Measurements from ENCODE around the gene DGCR6.
"Not testable (repeated sequence)": the region's sequence is repeated elsewhere in the genome, so short reads cannot be mapped to it uniquely, and the experiment has no call there.

The DGCR6 gene

GRCh38 chr22:18905540-18906409 is at the start of gene DGCR6:
TSS of gene DGCR6 (plus strand) at chr22:18906320. CDS start at chr22:18906375, 55 bp downstream.
- no peak for DNase-seq (ENCODE audit: low read depth in 2 of 2)

DNA sequence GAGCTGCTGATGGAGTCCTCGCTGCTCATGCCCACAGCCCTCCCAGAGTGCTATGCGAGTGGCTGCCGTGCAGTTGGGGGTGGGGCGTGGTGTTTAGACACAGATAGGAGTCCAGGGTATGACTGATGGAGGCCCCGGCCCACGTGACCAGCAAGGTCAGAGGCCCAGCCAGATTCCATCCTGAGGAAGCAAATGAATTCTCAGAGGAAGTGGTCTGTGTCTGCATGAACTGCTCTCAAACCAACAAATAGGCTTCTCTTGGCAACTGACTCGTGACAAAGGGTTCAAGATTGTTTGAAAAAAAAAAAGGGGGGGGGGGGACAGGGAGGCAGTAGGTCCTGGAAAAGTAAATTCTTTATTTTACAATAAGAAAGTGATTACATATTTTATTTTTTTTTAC is 46.8 kb upstream of the DGCR6 start:
- DNase-seq (ENCODE audit: low read depth in 2 of 2) = not testable (repeated sequence)

DNA sequence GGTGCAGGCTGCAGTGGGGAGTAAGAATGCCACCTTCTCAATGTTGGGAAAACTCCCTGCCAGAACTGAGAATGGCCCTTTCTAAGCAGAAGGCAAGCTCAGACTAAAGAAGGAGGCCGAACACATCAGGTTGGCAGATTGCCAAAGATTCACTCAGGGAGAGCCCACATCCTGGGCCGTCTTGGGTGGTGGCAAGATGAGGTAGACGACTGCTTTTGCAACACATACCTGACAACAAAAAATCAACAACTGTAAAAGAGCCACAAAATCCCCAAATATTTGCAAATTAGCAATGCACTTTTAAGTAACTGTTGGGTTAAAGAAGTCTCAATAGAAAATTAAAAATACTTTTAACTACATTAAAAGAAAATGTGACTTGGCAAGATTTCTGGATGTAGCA is 24.9 kb upstream of the DGCR6 start:
- peak; percentile 19 to 53 for DNase-seq (ENCODE audit: low read depth in 2 of 2)

DNA sequence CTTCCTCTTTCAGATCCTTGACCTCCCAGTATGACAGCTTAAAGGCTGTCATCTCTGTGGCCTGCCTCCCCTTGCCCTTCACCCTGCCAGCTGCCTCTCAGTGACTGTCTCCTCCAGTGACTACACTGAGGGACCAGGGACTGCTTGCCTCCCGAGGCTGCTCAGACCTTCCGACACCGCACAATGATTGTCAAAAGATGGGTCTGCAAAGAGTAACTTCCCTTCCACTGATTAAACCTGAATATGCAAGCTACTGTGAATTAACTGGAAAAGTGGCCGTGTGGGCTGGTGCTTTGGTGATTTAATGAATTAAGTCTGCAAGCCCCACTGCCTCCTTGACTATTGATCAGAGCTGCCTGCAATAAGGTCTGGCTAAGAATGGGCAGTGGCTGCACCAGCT is 21.7 kb upstream of the DGCR6 start:
- DNase-seq (ENCODE audit: low read depth in 2 of 2) = not testable (repeated sequence)

- DNase-seq (ENCODE audit: low read depth in 2 of 2) = no peak
Measured at GRCh38 chr22:18888115-18888514, 18.0 kb upstream of the DGCR6 start.

DNA sequence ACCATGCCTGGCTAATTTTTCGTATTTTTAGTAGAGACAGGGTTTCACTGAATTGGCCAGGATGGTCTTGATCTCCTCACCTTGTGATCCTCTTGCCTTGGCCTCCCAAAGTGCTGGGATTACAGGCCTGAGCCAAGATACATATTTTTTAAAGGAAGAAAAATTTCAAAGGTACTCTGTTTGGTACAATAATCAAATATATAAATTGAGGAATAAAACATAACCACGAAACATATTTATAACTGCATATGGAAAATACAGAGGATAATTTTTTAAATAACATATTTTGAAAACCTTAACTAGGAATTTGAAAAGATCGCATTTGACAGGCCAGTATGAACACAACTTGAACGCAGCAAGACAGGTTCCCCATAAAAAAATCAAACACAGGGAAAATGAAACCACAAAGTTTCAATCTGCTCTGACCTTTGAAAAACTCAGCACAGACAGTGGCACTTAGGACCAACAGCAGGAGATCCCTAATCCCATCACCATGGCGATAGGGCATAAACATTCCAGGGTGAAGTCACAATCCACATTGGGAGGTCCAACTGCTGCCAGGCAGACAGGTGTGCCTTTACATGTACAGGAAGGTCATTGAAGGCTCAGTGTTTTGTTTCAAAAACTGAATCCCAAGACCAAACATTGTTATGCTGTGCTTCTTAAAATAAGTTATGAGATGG is 15.5 kb upstream of the DGCR6 start:
- DNase-seq (ENCODE audit: low read depth in 2 of 2) = not testable (repeated sequence)

- not testable (repeated sequence) for DNase-seq (ENCODE audit: low read depth in 2 of 2)
Measured at GRCh38 chr22:18893775-18894174, 12.3 kb upstream of the DGCR6 start.

GRCh38 chr22:18896037-18896657 is 10.0 kb upstream of the DGCR6 start:
- DNase-seq (ENCODE audit: low read depth in 2 of 2) = not testable (repeated sequence)

DNA sequence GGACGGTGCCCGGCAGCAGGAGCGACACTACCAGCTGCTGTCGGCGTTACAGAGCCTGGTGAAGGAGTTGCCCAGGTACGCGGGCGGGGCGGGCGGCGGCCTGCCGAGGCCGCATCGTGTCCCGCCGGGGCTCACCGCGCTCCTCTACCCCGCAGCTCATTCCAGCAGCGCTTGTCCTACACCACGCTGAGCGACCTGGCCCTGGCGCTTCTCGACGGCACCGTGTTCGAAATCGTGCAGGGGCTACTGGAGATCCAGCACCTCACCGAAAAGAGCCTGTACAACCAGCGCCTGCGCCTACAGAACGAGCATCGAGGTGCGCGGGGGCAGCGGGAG is 258 bp downstream of the DGCR6 start:
- not testable (repeated sequence) for DNase-seq (ENCODE audit: low read depth in 2 of 2)

GRCh38 chr22:18906896-18907295 is 776 bp downstream of the DGCR6 start:
- DNase-seq (ENCODE audit: low read depth in 2 of 2) = no peak

DNA sequence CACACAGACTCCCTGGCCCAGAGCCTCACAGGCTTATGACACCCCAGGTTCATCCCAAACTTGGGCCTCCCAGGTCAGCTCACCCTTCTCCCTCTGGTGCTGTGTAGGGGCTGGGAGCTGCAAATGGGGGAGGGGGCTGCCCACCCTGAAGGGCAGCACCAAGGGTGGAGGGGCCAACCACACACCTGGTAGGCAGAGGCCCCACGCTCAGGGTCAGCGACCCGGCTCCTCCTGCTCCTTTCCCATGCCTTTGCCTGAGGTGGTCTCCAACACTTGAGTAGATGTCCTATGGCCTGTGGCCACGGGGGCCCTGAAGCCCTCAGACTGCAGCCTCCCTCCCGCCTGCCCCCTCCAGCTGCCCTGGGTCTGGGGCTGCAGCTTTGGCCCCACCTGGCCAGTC is 3.4 kb downstream of the DGCR6 start:
- no peak for DNase-seq (ENCODE audit: low read depth in 2 of 2)

DNA sequence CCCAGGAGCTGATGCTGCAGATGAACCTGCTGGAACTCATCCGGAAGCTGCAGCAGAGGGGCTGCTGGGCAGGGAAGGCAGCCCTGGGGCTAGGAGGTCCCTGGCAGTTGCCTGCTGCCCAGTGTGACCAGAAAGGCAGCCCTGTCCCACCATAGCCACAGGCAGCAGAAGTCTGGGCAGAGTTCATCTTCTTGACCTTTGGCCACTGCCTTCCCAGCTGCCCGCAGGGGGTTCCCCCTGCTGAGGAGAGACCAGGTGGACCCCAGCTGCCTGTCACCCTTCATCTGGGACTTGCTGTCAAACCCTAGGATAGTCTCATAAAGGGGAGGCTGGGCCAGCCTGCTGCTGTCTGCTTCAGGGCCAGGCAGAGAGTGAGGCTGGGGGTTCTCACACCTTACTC is 5.4 kb downstream of the DGCR6 start:
- DNase-seq (ENCODE audit: low read depth in 2 of 2) = not testable (repeated sequence)

DNA sequence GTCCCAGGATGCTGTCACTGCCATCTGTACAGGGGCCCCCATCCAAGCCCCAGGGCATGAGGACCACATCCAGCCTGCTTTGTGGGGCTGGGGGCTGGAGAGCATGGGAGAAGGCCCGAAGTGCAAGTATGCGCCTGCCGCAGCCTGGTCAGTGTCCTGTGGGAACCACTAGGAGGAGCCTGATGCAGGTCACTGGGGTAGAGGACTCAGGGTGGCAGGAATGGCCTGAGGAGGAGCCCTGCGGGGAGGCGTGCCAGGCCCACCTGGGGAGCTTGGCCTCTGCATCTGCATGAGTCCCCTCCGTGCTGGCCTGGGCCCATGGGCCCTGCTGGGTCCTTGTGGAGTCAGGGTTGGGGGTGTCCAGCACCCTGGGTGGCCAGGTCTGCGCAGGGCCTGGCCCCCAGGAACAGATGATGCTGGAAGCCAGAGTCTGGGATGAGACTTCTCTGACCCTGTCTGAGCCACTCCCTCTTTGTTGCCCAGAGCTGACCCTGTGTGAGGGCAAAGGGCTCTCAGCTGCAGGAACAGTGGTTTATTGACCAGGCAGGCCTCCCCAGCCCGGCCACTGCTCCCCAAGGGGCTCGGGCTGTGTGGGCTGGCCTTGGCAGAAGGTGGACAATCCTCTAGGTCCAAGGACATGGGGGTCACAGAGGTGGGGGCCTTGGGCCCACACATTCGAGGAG is 6.3 kb downstream of the DGCR6 start:
- DNase-seq (ENCODE audit: low read depth in 2 of 2) = not testable (repeated sequence)

DNA sequence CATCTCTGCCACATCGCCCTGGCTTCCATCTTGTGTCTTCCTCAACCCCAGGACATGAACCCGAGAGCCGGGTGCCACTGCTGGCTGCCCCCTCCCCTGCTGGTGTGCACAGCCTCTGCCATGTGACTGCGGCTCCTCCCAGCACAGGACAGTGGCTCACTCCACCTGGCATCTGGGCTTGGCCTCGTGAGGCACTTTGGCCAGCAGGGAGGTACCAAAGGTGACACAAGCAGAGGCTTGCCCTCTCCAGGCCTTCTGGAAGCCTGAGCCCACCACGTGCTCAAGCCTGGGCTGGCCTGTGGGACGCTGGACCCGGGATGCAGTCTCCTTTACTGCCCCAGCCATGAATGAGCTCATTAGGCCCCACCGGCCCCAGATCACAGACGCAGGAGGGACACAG is 8.4 kb downstream of the DGCR6 start:
- not testable (repeated sequence) for DNase-seq (ENCODE audit: low read depth in 2 of 2)

GRCh38 chr22:18915550-18915949 is 9.4 kb downstream of the DGCR6 start:
- DNase-seq (ENCODE audit: low read depth in 2 of 2) = not testable (repeated sequence)

- not testable (repeated sequence) for DNase-seq (ENCODE audit: low read depth in 2 of 2)
Measured at GRCh38 chr22:18917818-18918217, 11.7 kb downstream of the DGCR6 start.

DNA sequence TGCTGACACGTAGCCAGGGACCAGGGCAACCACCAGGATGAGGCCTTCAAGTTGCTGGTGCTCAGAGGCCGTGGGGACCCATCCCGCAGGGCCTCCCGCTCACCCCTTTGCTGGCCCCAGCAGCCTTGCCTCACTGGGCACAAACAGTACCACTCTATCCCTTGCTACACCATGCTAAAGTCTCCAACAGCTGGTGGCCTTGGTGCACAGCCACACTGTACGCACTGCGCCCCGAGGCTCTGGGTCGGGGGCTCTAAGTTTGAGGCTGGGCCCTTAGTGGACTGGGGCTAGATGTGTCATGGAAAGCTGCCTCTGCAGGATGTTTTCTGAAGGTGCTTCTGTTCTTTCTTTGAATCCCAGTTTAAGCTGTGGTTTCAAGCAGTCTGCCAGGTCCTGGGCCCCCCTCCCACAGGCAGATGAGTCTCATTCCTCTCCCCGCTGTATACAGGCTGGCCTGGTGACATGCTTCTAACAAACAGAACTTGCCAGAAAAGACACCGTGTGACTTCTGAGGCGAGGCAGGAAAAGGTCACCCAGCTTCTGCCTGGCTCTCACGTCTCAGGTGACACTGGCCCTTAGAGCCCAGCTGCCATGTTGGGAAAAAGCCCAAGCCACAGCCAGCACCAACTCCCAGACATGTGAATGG is 14.3 kb downstream of the DGCR6 start:
- not testable (repeated sequence) for DNase-seq (ENCODE audit: low read depth in 2 of 2)

GRCh38 chr22:18925368-18926064 is 19.4 kb downstream of the DGCR6 start:
- DNase-seq (ENCODE audit: low read depth in 2 of 2) = no peak

- no peak for DNase-seq (ENCODE audit: low read depth in 2 of 2)
Measured at GRCh38 chr22:18927020-18927419, 20.9 kb downstream of the DGCR6 start.

DNA sequence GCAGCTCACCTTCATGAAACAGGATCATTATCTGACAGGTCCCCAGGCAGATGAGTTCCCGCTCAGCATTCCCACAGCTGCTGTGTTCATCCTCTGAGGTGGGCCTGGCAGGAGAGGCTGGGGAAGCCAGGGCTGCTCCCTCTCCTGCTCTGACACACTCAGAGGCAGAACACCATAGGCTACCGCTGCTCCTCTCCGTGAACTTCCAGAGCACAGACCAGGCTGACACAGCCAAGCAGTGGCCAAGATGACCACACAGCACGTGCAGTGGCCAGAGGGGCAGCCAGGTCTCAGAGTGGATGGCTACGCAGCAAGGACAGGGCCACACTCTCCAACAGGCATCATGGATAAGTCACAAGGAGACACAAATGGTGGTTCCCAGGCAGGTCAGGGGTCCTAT is 21.5 kb downstream of the DGCR6 start:
- DNase-seq (ENCODE audit: low read depth in 2 of 2) = no peak

- no peak for DNase-seq (ENCODE audit: low read depth in 2 of 2)
Measured at GRCh38 chr22:18929459-18929858, 23.3 kb downstream of the DGCR6 start.
